Breast epithelium (tissue), 3 donors: Measurements from ENCODE around the gene NBDY.

Experiments
- POLR2A ChIP-seq: fragments of 450-650 bp; IDR thresholded peaks from one replicate; pipeline ENCODE4 v1.6.1; 2016; ENCODE audit warnings: antibody characterized with exemption, mild to moderate bottlenecking, moderate library complexity
- POLR2AphosphoS5 ChIP-seq, 3 donors: sonication (generic); formaldehyde crosslinking; IDR thresholded peaks; one replicate each; pipeline ENCODE4 v1.6.1; 2017; ENCODE audit warnings: antibody characterized with exemption in 3 of 3
- TF ChIP-seq, protein P1 (sequence below), 3 donors: fragments of 450-650 bp; IDR thresholded peaks; one replicate each; pipeline ENCODE4 v1.5.1; 2016 to 2017; ENCODE audit warnings: antibody characterized with exemption in 3 of 3, mild to moderate bottlenecking in 3 of 3, moderate library complexity in 3 of 3

DNA sequence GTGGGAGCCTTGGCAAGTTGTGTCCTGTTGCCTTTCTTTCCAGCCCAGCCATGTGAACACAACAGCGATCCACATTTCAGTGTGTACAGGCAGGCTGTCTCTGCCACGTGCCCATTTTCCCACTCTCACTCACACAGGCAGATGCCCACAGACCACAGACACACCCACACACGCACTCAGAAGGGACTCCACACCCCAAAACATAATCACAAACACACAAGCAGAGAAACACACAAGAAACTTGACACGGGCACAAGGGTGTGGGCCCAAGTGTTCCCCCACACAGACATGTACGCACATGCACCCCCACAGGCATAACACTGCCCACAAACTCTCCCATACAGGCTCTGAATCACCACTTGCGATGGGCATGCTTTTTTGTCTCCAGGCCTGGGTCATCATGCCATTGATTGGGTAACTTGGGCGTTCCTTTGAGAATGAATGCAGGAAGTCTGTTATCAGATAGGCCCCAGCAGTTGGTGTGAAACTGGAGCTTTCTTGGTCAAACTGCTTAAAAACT is 84.3 kb downstream of the NBDY start:
- TF ChIP-seq, protein P1, sequence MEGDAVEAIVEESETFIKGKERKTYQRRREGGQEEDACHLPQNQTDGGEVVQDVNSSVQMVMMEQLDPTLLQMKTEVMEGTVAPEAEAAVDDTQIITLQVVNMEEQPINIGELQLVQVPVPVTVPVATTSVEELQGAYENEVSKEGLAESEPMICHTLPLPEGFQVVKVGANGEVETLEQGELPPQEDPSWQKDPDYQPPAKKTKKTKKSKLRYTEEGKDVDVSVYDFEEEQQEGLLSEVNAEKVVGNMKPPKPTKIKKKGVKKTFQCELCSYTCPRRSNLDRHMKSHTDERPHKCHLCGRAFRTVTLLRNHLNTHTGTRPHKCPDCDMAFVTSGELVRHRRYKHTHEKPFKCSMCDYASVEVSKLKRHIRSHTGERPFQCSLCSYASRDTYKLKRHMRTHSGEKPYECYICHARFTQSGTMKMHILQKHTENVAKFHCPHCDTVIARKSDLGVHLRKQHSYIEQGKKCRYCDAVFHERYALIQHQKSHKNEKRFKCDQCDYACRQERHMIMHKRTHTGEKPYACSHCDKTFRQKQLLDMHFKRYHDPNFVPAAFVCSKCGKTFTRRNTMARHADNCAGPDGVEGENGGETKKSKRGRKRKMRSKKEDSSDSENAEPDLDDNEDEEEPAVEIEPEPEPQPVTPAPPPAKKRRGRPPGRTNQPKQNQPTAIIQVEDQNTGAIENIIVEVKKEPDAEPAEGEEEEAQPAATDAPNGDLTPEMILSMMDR (IDR thresholded peaks at IDR 0.05): no peak
- no peak for TF ChIP-seq POLR2A
- TF ChIP-seq POLR2AphosphoS5 (IDR thresholded peaks at IDR 0.05): no peak
